HG03565 (cell line): ENCODE data around the gene CHIC1.

Experiments used
- ATAC-seq: cut with Tn5 transposase; IDR thresholded peaks from one replicate; pipeline ENCODE4 v1.9.1; 2021; ENCODE audit warnings: mild to moderate bottlenecking, moderate library complexity; ENCODE audit not compliant: unreplicated experiment

CHIC1 gene

GRCh38 chrX:73728602-73729001, 165.6 kb downstream of the CHIC1 start:
- no peak for ATAC-seq
